Hindlimb muscle (tissue), 1 donor: Measurements from ENCODE around the gene PTPRN. TPM values are rescaled to one million over a fixed set of nuclear protein-coding genes. Genes with fewer than 3 reads are reported as not detected.

Source experiments
- DNase-seq: peaks from one replicate; pipeline ENCODE4 v3.0.0-alpha.2; 2013
- polyA plus RNA-seq: library from polyadenylated mRNA; unstranded; fragments of 120-200 nt; gene quantifications from one replicate; pipeline ENCODE4 v1.2.1, GENCODE V29; 2013; ENCODE audit not compliant: insufficient read length

The PTPRN gene
- polyA plus RNA-seq, 1 donor: 0.12 TPM

DNA sequence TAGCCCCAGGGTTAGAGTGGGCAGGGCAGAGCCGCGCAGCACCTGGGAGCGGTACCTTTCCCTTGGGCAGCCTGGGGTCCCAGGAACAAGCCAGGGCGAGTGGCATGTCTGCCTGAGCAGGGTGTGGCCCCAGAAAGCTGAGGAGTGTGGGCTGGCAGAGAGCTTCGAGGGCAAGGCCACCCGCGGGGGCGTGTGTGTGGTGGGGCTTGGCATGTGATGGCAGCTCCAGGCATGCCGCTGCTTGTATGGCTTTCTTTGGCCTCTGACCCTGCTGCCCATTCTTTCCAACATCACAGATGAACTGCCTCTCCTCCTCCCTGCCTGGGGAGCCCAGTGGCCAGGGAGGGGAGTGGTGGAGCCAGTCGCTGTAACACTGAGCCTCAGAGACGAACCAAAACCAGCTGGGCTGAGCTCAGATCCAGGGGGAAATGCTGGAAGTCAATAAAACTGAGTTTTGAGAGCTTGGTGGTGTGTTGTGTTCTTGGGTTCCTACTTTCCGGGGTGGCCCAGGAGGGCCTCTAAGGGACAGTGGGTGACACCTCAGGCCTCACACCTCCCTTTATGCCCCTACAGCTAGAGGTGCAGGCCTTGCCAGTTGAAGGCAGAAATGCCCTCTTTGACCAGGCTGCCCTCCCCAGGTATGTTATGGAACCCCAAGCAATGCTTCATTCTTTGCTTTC lies 22.6 kb downstream of the PTPRN start:
- no peak for DNase-seq

DNA sequence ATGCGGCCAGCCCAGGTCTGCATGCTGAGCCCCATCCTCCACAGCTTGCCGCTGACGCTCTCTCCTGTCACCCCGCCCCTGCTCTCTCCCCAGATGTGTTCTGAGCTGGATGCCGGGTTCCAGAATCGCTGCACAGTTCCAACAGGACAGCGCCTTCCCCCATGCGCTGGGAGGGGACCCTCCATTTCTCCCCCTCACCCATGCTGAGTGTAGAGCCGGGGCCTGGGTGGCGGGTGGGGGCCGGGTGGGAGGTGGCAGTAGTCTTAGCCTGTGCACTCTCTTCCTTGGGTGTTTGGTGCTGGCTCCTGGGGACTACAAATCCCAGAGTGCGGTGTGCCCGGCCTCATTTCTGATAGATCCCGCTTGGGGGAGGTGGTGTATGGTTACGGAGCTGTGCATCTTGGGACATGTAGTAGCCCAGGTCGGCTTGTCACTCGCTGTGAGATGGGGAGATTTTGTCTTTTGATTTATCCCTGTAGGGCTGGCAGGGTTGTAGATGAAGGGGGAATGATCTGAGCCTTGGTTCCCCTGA lies 23.2 kb downstream of the PTPRN start:
- peak; percentile 71 for DNase-seq

DNA sequence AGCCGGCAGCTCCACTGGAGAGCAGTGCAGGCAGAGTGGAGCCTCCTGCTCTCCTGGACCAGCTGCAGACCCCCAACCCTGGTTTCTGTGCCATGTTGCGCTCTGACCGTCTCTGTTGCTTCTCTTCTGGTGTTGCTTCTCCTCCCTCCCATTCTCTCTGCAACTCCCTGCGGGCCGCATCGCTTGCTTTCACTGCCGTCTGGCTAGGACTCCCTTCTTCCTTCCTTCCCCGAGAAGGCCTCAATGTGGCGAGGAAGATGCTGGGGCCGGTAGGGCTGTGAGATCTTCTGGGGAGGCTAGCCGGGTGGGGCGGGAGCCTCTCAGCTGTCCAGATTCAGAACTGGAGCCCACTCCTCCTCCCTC lies 23.8 kb downstream of the PTPRN start:
- peak; percentile 46 for DNase-seq

DNA sequence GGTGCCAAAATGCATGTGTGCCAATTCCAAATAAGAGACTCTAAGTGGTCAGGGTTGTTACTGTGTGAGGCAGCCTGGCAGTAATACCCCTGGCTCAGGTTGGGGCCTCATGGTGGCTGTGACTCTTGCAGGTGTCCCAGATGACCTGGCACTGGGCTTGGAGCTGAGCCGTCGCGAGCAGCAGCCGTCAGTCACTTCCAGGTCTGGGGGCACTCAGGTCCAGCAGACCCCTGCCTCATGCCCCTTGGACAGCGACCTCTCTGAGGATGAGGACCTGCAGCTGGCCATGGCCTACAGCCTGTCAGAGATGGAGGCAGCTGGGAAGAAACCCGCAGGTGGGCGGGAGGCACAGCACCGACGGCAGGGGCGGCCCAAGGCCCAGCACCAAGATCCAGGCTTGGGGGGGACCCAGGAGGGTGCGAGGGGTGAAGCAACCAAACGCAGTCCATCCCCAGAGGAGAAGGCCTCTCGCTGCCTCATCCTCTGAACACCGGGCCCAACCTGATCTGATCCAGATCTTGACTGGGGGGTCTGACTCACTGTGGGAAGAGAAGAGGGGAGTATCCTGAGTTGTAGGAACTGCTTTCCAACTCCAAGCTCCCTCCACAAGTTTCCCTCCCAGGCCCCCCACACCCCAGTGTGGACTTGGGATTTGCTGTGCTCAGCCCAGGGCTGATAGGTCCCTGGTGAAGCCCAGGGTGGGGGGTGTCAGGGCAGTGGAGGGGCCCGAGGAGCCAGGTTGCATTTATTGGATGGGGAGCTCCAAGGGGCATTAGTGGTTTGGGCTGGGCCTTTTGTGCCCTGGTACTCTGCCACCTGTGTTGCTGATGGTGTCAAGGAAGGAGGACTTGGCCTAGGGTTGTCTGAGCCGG lies 24.5 kb downstream of the PTPRN start:
- DNase-seq: no peak

DNA sequence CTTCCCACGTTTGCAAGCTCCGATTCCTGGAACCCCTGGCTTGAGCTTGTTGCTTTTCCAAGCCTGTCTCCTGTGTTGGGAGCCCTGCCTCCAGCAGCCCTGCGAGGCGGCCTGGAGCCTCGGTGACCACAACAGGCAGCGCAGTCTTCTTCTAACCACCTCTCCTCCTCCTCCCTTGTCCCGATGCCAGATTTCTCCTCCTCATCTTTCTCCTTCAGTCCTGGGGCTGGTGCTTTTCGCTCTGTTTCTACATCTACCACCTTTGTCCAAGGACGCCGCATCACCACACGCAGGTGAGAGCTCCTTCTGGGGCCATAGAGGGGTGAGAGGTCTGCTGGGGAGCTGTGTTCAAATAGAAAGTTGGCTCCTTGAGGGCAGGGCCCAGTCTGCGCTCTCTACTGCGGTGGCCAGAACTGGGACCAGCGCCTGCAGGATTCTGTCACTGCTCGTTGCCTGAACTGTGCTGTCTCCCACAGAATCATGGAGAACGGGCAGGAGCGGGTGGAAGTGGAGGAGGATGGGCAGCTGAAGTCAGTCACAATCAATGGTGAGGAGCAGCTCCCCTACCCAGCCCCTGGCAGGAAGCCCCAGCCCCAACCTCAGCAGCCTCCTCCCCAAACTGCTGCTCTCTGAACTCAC lies 26.1 kb downstream of the PTPRN start:
- no peak for DNase-seq

GRCh38 chr2:219282375-219282774 lies 26.8 kb downstream of the PTPRN start:
- no peak for DNase-seq

DNA sequence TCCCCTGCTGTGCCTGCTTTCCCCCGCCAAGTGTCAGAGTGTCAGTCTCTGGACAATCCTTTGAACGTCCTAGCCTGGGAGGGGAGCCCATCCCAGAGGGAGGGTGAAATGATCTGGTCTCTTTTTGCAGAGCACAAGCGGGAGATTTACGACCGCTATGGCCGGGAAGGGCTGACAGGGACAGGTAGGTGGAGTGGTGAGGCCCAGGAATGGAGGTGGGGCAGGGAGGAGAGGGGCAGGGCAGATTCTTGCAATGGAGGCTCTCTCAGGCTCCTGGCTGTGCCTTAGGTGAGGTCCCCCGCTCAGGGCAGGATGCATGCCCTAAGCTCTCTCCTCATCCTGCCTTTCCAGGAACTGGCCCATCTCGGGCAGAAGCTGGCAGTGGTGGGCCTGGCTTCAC lies 27.6 kb downstream of the PTPRN start:
- no peak for DNase-seq

- DNase-seq: no peak
Observed at GRCh38 chr2:219280651-219281050, 28.6 kb downstream of the PTPRN start.

DNA sequence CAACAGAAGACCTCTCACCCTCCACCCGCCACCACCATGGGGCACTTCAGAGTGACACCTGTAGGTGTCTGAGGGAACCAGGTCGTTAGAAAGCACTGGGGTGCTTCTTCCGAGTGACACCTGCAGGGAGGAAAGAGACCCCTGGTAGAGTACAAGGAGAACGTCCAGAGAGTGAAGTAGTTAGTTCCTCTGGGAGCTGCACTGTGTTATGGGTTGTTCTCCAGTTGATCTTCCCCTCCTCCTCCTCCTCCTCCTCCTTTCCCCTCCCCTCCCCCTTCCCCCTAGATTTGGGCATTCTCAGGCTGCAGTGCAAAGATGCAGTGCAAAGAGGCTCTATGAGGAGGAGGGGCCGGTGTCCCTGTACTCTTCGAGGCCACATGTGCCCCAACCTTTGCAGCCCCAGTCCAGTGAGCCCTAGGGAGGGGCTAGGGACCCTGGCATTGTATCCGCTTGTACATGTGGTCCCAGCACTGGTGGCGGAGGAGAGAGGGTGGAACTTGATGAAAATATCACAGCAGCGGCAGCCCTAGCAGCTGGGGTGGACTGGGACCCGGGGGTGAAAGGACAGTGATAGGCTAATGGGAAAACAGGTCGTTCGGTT lies 29.2 kb downstream of the PTPRN start:
- no peak for DNase-seq

GRCh38 chr2:219279151-219279915 lies 29.9 kb downstream of the PTPRN start, which contains the start of gene DNAJB2:
Gene DNAJB2 (plus strand): TSS chr2:219279366. CDS start chr2:219279834, 468 bp downstream.
- peak; percentile 99 for DNase-seq

GRCh38 chr2:219278655-219279150 lies 30.5 kb downstream of the PTPRN start:
- DNase-seq: peak; percentile 16

DNA sequence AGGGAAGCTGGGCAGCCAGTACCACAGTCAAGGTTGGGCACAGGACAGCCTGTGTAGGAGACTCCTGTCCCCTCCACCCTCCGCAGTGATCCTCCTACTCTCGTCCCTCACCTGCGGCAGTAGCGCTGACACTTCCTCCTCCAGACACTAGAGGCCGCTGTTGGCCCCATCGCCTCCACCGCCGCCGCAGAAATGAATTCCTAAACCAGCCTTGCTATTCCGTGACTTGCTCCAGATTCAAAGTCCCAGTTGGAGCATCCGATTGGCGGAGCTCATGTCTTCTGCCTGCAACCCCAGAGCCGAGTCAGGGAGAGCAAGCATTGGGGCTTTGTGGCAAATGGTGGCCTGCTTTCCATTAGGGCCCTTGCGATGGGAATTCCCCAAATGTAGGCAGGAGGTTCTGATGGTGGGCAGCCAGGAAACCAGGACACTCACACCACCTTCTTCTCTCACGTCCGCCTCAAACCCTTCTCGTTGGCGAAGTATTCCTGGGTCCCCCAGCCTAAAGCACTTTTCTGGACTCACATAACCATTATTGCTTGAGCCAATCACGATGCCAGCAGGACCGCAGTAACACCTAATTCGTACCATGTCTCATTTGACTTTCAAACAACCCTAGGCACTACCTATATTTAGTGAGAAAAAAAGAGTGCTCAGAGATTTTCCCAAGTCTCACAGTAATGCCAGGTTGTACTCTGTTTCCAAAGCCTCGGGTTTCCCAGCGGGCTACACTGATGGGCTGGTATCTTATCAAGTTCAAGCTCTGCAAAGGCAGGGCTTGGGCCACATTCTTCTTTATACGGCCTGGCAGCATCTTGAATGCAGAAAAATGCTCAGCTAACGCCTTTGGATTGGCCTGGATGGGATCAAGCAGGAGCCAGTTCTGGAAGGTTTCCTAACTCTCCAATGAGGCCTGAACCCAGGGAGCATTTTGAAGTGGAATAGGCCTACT lies 31.2 kb downstream of the PTPRN start:
- peak; percentile 77 for DNase-seq

DNA sequence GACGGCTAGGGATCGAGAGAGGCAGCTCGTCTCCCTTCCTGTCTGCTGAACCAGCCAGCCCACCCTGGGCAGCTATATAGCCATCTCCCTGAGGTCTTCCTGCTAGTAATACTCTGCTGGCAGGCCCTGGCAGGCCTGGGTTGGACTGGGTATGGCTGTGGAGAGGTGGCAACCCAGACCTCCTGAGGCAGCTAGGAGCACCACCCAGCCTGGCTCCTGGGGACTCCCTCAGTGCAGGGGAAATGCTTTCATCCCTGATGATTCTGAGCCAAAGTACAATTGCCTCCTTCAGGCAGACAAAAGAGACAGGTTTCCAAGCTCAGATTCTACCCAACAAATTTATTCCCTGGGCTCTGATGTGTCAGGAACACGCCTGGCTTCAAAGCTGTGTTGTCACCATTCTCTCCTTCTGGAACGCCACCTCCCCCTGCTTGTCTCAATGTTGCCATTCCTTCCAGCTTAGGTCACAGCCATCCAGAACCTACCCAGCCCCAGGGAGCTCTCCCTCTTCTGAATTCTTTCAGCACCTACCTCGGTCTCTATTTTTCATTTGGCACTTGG lies 34.8 kb downstream of the PTPRN start:
- DNase-seq: no peak

DNA sequence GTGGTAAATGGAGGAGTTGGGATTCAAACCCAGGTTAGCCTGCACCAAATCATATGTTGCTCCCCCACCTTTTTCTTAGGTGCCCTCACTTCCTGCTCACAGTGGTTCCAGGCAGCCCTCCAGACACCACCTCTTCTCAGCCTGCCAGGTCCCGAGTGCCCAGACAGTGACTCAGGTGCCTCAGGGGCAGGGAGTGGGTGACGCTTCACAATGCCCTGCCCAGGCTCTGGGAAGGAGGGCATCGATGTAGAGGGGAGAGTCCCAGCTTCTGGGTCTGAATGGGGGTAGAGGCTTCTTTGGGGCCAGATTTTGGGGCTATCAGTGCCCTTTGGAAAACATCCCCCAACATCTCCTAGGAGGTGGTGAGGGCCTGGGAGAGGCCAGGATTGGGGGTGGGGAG lies 35.3 kb downstream of the PTPRN start:
- DNase-seq: no peak

DNA sequence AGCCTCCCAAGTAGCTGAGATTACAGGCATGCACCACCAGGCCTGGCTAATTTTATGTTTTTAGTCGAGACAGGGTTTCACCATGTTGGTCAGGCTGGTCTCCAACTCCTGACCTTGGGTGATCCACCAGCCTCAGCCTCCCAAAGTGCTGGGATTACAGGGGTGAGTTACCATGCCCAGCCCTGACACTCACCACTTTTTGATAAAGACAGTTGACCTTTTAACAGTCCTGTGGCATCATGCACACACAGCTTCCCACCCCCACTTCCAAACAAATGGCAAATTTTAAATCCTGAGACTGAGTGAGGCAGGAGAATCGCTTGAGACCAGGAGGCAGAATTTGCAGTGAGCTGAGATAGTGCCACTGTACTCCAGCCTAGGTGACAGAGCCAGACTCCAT lies 36.2 kb downstream of the PTPRN start:
- no peak for DNase-seq

GRCh38 chr2:219272356-219272755 lies 36.8 kb downstream of the PTPRN start:
- DNase-seq: no peak

- DNase-seq: no peak
Observed at GRCh38 chr2:219271021-219271420, 38.2 kb downstream of the PTPRN start.

DNA sequence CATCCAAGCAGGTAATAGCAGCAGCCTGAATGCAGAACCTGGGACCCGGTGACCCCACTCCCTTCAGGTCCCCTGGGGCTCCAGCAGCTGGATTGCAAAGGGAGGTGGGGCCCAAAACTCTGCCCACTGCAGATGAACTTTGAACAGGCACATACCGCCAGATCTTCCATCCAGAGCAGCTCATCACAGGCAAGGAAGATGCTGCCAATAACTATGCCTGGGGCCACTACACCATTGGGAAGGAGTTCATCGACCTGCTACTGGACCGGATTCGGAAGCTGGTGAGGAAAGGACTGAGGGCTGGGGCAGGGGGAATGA lies 39.2 kb downstream of the PTPRN start:
- DNase-seq: no peak

- no peak for DNase-seq
Observed at GRCh38 chr2:219269362-219270054, 39.7 kb downstream of the PTPRN start.

DNA sequence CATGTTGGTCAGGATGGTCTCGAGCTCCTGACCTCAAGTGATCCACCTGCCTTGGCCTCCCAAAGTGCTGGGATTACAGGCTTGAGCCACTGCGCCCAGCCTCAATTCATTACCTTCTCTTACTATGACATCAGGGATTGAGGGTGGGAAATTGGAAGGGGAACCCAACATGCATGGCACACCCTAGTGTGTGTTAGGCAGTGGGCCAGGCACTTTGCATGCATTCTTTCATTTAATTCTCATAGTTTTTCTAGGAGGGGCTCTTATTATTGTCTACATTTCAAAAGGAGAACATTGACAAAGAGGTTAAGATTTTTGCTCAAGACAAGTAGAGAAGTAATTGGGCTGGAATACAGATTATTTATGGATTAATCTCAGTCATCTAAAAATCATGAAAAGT lies 40.9 kb downstream of the PTPRN start:
- no peak for DNase-seq
